ENCODE results near the gene MEGF6. TPM values are rescaled to one million over a fixed set of nuclear protein-coding genes. Genes with fewer than 3 reads are reported as not detected.

MEGF6 gene
- total RNA-seq, 2 donors from 2014 or later = 273 to 304 TPM

DNA sequence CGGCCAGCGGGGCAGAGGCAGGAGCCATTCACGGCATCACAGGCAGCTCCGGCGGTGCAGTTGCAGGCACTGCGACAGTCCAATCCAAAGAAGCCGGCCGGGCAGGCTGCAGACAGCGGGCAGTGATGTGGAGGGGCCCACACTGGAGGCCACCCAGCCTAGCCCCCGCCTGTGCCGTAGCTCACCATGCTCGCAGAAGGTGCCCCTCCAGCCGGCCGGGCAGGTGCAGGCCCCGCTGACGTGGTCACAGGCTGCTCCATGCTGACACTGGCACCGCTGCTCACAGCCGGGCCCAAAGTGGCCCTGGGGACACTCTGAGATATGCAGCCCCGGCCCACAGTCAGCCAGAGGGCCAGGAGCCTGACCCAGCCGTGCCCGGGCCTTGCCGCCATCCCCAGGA lies 111.7 kb downstream of the MEGF6 start:
- H3K9me3 ChIP-seq = no peaks in the 10 kb centered on the region
- H3K27me3 ChIP-seq (replicated peaks; ENCODE audit: insufficient read depth) = no peaks in the 10 kb centered on the region
- ATAC-seq (ENCODE audit: insufficient number of reproducible peaks, low FRiP score, low read depth) (no peak), DNase-seq (ENCODE audit: low spot score) (no peak)
- TF ChIP-seq, protein P1, sequence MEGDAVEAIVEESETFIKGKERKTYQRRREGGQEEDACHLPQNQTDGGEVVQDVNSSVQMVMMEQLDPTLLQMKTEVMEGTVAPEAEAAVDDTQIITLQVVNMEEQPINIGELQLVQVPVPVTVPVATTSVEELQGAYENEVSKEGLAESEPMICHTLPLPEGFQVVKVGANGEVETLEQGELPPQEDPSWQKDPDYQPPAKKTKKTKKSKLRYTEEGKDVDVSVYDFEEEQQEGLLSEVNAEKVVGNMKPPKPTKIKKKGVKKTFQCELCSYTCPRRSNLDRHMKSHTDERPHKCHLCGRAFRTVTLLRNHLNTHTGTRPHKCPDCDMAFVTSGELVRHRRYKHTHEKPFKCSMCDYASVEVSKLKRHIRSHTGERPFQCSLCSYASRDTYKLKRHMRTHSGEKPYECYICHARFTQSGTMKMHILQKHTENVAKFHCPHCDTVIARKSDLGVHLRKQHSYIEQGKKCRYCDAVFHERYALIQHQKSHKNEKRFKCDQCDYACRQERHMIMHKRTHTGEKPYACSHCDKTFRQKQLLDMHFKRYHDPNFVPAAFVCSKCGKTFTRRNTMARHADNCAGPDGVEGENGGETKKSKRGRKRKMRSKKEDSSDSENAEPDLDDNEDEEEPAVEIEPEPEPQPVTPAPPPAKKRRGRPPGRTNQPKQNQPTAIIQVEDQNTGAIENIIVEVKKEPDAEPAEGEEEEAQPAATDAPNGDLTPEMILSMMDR (IDR thresholded peaks at IDR 0.05) = no peak
- H3K4me3 ChIP-seq = no peak overlapping the region
- peaks cover 57% of the 10 kb centered on the region for H3K36me3 ChIP-seq
- H3K27ac ChIP-seq = no peak overlapping the region
- peaks cover 7 to 17% of the 10 kb centered on the region in 2 donors for H3K4me1 ChIP-seq (ENCODE audit: control insufficient read depth in 1 of 2, low read depth in 2 of 2)

DNA sequence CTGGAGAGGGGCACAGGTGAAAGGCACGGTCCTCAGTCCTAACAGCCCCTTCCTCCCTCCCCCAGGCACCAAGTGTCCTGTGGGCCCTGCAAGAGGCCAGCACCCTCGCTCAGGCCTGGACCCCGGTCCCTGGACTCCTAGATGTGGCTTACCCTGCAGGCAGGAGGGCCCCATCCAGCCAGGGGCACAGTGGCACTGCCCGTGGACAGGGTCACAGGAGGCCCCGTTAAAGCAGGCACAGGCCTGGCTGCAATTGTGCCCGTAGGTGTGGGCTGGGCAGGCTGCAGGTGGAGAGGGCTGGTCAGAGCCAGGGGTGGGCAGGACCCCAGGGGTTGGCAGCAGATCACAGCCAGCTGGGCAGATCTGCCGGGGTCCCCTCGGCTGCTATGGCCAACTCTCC lies 112.3 kb downstream of the MEGF6 start:
- ATAC-seq (ENCODE audit: insufficient number of reproducible peaks, low FRiP score, low read depth) (no peak), DNase-seq (ENCODE audit: low spot score) (no peak)
- Histone ChIP-seq H3K4me1 (ENCODE audit: control insufficient read depth in 1 of 2, low read depth in 2 of 2) (peaks cover 3 to 11% of the 10 kb centered on the region in 2 donors), H3K27me3 (replicated peaks; ENCODE audit: insufficient read depth) (no peaks in the 10 kb centered on the region), H3K36me3 (peaks cover 57% of the 10 kb centered on the region), H3K9me3 (no peaks in the 10 kb centered on the region), H3K4me3 (no peak overlapping the region), H3K27ac (no peak overlapping the region)
- TF ChIP-seq, protein P1 (IDR thresholded peaks at IDR 0.05) = no peak

DNA sequence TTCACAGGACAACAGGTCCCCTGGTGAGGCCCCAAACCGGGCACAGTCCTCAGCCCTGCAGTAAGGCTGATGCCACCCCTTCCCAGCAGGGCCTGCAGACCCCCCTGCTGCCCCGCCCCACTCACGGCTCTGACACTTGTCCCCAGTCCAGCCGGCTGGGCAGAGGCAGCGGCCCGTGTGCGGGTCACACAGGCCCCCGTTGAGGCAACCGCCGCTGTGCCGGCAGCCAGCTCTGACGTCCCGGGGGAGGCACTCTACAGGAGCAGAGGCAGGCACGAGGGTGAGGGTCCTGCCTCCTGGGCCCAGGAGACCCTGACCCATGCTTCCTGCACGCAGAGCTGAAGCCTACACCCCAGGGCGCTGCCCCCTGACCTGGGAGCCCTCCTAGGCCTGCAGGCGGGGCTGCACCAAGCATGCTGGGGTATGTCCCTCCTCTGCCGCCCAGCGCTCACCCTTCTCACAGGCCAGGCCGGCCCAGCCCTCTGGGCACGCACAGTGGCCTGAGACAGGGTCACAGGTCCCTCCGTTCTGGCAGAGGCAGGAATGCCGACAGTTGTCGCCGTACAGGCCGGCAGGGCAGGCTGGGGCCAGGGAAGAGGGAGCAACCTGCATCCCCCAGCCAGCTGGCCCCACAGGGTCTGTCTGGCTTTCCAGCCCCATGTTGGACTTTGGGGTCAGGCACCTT lies 112.9 kb downstream of the MEGF6 start:
- Histone ChIP-seq H3K27ac (no peak overlapping the region), H3K9me3 (no peaks in the 10 kb centered on the region), H3K4me3 (no peak overlapping the region), H3K27me3 (replicated peaks; ENCODE audit: insufficient read depth) (no peaks in the 10 kb centered on the region), H3K36me3 (peaks cover 62% of the 10 kb centered on the region), H3K4me1 (ENCODE audit: control insufficient read depth in 1 of 2, low read depth in 2 of 2) (peaks cover 0 to 5% of the 10 kb centered on the region in 2 donors)
- TF ChIP-seq, protein P1 (IDR thresholded peaks at IDR 0.05) = no peak
- ATAC-seq (ENCODE audit: insufficient number of reproducible peaks, low FRiP score, low read depth) (no peak), DNase-seq (ENCODE audit: low spot score) (no peak)

DNA sequence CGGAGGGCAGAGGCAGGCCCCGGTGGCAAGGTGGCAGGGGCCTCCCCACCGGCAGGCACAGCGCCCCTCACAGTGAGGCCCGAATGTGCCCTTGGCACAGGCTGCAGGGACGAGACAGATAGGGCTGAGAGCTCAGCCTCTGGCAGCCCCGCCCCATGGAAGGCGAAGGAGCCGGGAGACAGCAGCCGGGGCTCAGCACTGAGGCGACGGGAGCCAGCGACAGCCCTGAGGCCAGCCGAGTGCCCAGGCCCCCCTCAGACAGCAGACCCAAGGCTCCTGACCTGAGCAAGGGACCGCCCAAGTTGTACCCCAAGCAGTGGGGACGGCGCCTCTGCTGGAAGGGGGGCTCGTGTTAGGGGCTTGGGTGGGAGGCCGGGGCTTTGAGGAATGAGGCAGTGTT lies 113.8 kb downstream of the MEGF6 start:
- H3K4me1 ChIP-seq (ENCODE audit: control insufficient read depth in 1 of 2, low read depth in 2 of 2) = no peaks in the 10 kb centered on the region
- ATAC-seq (ENCODE audit: insufficient number of reproducible peaks, low FRiP score, low read depth) (no peak), DNase-seq (ENCODE audit: low spot score) (no peak)
- no peaks in the 10 kb centered on the region for H3K9me3 ChIP-seq
- H3K27ac ChIP-seq = no peak overlapping the region
- peaks cover 57% of the 10 kb centered on the region for H3K36me3 ChIP-seq
- no peaks in the 10 kb centered on the region for H3K27me3 ChIP-seq (replicated peaks; ENCODE audit: insufficient read depth)
- no peak overlapping the region for H3K4me3 ChIP-seq
- TF ChIP-seq, protein P1 (IDR thresholded peaks at IDR 0.05) = no peak

DNA sequence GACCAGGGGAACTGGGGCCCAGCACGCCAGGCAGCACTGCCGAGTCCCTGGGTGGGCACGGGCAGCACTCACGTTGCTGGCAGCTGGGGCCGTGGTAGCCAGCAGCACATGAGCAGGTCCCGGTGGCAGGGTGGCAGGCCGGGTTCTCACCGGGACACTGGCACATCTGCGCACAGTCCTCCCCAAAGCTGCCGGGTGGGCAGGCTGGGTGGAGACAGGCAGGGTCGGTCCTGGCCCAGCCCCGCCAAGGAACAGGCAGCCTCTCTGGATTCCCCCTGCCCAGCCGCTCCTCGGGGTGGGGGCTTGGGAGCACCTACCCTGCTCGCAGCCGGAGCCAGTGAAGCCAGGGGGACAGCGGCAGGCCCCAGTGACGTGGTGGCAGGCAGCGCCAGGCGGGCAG lies 114.4 kb downstream of the MEGF6 start:
- TF ChIP-seq, protein P1 (IDR thresholded peaks at IDR 0.05) = no peak
- Histone ChIP-seq H3K27ac (no peak overlapping the region), H3K4me3 (no peak overlapping the region), H3K36me3 (peaks cover 54% of the 10 kb centered on the region), H3K9me3 (no peaks in the 10 kb centered on the region), H3K4me1 (ENCODE audit: control insufficient read depth in 1 of 2, low read depth in 2 of 2) (no peaks in the 10 kb centered on the region), H3K27me3 (replicated peaks; ENCODE audit: insufficient read depth) (no peaks in the 10 kb centered on the region)
- DNase-seq (ENCODE audit: low spot score) (no peak), ATAC-seq (ENCODE audit: insufficient number of reproducible peaks, low FRiP score, low read depth) (no peak)

All from thoracic aorta (tissue), 2 donors.